HS-27A (cell line): Measurements from ENCODE around the gene POLD4.
"Not testable (repeated sequence)": the region's sequence is repeated elsewhere in the genome, so short reads cannot be mapped to it uniquely, and the experiment has no call there.

Source experiments
- DNase-seq: peaks from one replicate; pipeline ENCODE4 v3.0.0-alpha.2; 2012; ENCODE audit warnings: low read depth, missing footprints

Gene POLD4

DNA sequence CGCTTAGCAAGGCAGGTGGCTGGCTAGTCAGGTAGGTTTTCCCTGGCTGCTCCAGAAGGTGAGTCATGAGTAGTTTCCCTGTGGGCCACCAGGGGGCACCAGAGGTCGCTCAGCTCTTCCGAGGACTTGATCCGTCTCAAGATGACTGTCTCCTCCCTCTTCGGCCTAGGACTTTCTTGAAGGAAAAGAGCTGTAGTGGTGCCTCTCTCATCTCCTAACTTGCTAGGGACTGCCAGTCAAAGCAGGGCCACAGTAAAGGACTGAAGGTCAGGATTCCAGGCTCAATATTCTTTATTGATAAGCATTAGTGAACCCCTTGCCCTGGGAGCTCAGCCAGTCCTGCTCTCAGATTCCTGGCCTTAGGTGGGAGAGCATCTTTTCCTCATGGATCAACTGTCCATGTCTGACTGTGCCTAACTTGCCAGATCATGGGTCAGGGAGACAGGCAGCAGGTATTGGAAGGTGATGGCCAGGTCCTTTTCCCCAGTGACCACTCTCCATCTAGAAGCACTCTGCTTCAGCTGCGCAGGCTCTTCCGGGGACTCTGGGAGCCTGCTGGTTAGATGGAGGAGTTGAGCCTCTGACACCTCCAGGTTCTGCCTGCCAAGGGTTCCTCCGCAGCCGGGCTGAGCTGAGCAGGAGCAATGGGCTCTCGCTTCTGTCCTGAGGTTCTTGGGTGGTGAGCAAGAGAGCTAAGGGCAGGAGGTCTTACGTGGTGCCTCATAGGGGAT is 1.9 kb downstream of the POLD4 start:
- no peak for DNase-seq

GRCh38 chr11:67349928-67350465 is 3.3 kb downstream of the POLD4 start:
- no peak for DNase-seq

- no peak for DNase-seq
Measured at GRCh38 chr11:67349457-67349856, 3.9 kb downstream of the POLD4 start.

DNA sequence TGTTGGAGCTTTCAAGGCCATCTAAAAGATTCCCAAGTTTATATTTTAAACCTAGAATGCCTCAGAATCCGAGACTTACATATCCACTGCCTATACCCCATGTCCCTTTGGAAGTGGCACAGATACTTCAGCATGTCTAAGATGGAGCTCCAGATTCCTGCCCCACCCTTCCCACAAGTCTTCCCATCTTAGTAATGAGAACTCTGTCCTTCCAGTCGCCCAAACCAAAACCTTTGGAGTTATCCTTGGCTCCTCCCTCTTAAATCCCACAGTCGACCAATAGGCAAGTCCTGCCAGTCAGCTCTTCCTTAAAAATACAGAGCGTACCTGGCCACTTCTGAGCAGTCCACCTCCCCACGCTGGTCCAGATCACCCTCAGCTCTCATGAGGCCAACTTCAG is 4.3 kb downstream of the POLD4 start:
- no peak for DNase-seq

GRCh38 chr11:67347964-67348749 is 5.2 kb downstream of the POLD4 start:
- DNase-seq = no peak

GRCh38 chr11:67345920-67346819 is 7.2 kb downstream of the POLD4 start:
- no peak for DNase-seq

- DNase-seq = no peak
Measured at GRCh38 chr11:67345247-67345919, 8.0 kb downstream of the POLD4 start.

GRCh38 chr11:67344264-67344663 is 9.1 kb downstream of the POLD4 start:
- no peak for DNase-seq

GRCh38 chr11:67337257-67337656 is 16.1 kb downstream of the POLD4 start:
- DNase-seq = no peak

DNA sequence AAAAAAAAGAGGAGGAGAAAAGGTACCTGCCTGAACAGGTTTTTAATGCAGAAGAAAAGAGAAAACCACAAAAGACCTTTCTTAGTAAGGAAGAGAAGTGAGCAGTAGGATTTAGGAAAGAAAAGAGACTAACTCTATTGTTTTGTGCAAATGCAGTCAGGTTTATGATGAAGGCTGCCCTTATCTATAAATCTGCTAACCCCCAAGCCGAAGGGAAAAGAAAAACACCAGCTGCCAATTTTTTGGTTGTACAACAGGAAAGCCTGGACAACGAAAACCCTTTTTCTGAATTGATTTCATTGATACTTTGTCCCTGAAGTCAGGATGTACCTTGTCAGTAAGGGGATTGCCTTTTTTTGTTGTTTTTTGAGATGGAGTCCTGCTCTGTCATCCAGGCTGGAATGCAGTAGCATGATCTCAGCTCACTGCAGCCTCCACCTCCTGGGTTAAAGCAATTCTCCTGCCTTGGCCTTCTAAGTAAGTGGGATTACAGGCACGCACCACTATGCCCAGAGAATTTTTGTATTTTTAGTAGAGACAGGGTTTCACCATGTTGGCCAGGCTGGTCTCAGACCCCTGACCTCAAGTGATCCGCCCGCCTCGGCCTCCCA is 21.2 kb downstream of the POLD4 start:
- DNase-seq = no peak

DNA sequence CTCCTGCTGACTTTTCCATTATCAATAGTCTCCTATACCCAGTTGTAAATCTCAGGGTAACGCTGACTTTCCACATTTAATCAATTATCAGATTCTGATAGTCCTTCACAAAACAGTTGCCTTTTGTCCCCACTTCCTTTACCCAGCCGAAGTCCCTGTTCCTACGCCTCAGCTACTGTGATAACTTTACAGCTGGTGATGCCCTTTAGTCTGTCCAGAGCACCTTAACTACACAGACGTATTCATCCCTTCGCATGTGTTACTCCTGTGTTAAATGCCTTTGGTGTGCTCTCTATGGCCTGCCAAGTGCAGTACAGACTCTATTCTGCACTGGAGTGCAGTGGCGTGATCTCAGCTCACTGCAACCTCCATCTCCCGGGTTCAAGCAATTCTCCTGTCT is 29.8 kb downstream of the POLD4 start:
- DNase-seq = no peak

DNA sequence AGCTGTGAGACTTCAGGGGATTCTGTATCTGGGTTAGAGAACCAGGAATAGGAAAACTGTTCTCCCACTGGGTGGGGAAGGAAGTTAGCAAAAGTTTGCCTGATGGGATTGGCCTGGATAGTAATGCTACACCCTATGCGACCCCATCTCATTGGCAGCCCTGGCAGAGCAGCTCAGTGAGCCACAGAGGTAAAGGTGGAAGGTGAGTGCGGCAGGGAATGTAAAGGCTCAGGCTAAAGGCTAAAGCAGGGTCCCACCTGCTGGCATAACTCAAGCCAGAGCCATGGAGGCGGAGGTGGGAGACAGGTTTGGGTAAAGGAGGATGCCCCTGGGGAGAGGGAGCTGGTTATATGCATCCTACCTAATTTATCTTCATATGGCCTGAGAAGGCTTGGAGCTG is 31.3 kb downstream of the POLD4 start:
- DNase-seq = no peak

DNA sequence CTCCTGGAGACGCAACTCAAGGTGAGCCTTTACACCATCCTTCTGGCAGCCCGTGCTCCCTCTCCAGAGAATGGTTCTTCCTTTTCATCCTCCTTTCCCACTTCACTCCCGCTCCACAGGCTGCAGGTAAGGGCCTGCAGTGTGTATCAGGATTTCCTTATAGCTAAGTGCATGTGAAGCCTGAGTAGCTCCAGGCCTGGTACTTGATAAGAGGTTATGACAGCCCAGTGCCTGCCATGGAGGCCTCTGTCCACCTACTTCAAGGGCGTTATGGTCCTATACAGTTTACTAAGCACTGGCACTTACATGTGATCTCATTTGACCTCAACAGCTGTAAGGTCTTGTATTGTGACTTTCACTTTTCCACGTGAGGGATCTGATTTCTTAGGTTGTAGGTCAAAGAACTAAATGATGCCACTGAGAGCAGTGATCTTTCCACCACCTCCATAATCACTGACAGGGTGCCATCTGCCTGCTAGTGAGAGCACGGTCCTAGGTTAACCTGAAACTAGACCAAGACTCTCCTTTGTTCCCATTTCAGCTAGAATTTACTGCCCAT is 32.0 kb downstream of the POLD4 start:
- DNase-seq = no peak

DNA sequence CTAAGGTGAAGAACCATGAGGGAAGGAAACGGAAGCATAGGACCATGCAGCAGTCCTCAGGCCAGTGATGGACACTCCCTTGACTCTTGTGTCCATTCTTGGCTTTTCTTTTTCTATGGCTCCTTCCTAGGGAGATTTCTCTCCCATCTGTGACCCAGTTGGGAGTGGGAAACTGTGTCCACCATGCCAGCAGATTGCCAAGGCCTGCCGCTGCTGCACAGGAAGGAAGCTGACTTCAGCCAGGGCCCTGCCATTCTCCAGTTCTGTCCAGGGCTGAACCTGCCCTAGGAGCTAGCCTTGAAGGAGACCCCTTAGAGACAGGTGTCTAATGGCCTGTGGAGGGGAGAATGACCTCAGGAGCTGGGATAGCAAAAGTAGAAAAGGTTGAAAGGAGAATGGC is 32.7 kb downstream of the POLD4 start:
- DNase-seq = no peak

GRCh38 chr11:67320011-67320410 is 33.3 kb downstream of the POLD4 start:
- no peak for DNase-seq

DNA sequence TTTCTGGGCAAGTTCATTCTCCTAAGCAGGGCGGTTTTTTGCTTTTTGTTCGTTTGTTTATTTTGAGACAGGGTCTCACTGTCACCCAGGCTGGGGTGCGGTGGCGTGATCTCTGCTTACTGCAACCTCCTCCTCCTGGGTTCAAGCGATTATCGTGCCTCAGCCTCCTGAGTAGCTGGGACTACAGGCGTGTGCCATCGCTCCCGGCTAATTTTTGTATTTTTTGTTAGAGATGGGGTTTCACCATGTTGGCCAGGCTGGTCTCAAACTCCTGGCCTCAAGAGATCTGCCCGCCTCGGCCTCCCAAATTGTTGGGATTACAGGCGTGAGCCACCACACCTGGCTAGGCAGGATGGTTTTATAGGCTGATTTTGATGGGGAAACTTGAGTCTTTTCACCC is 34.5 kb downstream of the POLD4 start:
- DNase-seq = not testable (repeated sequence)

DNA sequence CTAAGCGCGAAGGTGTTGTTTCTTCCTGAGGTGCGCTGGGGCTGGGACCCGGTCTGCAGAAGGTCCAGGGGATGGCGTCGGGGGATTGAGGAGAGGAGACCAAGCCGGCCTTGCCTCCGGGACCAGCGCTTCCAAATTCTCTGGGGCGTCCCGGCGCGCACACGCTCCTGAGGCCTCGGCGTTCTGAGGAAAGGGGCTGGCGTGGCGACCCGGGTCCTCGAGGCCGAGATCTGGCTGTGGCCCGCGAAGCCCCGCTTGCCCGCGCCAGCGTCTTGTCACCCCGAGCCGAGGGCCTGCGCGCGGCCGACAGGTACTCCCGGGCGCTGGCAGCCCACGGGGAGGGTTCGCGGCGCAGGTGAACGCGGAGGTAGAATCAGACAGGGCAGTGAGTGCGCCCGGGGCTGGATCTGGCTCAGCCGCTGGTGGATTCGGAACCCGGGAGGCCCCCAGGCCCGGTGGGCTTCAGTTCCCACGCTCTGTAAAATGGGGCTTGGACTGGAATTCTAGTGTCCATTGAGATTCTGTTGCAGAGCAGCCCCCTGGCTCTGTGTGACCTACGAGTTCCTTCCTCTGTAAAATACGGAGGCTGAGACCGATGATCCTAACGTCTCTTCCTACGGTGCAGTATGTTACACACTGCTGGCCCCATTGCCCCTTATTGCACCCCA is 35.3 kb downstream of the POLD4 start:
- DNase-seq = no peak

GRCh38 chr11:67317205-67317887 is 36.0 kb downstream of the POLD4 start:
- DNase-seq = peak; percentile 96

DNA sequence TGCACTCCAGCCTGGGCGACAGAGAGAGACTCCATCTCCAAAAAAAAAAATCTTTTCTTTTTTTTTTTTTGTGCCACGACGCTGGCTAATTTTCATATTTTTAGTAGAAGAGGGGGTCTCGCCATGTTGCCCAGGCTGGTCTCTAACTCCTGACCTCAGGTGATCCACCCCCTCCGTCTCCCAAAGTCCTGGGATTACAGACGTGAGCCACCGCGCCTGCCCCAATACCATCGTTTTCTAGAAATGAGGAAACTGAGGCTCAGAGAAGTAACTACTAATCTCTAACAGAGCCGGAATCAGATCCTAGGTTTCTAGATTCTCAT is 36.5 kb downstream of the POLD4 start:
- DNase-seq = no peak

DNA sequence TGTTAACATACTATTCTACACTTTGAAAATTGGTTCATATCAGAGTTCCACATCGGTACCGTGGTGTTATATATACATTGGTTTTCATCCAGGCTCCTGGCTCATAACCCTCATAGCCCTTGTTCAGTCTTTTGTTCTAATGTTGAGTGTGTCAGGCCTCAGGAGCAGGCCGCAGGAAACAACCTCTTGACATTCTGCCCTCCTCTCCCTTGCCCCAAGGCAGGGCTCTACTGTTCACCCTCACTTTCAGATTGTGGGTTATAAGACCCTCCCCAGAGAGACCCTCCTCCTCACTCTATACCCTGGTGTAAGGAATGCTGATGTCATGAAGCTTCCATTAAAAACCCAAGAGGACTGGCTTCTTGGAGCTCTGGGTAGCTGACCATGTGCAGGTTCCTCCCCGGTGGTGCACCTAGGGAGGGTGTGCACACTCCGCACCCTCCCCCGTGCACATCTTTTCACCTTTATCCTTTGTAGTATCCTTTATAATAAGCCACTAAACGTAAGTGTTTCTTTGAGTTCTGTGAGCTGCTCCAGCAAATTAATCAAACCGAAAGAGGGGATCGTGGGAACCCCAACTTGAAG is 37.9 kb downstream of the POLD4 start:
- no peak for DNase-seq
